Measurements from ENCODE around the gene C5orf15. TPM values are rescaled to one million over a fixed set of nuclear protein-coding genes. Genes with fewer than 3 reads are reported as not detected.

The C5orf15 gene
- total RNA-seq, 3 donors from 2014 or later (not counting 1 experiment from before 2014, with no cell fraction given): 15.2 to 19.9 (median 18.0) TPM

DNA sequence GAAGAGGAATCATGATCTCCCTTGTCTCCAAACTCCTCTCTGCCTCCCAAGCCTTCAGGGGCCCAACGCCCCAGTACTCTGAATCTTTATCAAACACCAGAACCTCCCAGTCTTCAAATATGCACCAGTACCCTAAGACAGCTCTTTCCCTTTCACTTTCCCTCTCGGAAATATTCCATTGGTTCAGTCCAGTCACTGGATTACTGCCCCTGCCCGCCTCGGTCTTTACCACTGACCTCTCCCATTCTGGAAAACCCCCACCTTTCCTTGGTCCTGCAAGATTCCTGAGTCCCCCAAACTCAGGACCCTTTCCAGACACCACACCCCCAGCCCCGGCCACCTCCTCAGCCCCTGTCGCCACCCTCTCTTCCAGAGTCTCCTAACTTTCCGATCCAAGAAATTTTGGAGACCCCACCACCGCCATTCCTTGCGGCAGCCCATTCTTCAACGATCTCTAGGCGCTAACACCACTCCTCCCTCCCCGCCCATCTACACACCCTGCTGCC lies 674 bp downstream of the C5orf15 start:
- intact Hi-C loops (cut with micrococcal nuclease): no loop called here
- peak overlapping the region; percentile 99 for H3K4me3 Mint-ChIP-seq
- ATAC-seq (peak; percentile 23 to 40 (median 37)), DNase-seq (peak in 1 of 2 donors; percentile 49)
- peaks cover 35 to 43% of the 10 kb centered on the region in 2 donors for H3K4me1 Mint-ChIP-seq
- Histone ChIP-seq H3K36me3 (ENCODE audit: control insufficient read depth, insufficient read depth, low read length) (peaks cover under 1% of the 10 kb centered on the region), H3K27me3 (ENCODE audit: control insufficient read depth, insufficient read depth, low read length) (no peaks in the 10 kb centered on the region), H3K27ac (ENCODE audit: low read length) (peak overlapping the region; percentile 88), H3K9me3 (ENCODE audit: control insufficient read depth, insufficient read depth, low read length) (no peaks in the 10 kb centered on the region), H3K4me3 (ENCODE audit: low read length) (peak overlapping the region; percentile 89), H3K4me1 (ENCODE audit: control insufficient read depth, insufficient read depth, low read length) (peaks cover 16% of the 10 kb centered on the region)
- no peaks in the 10 kb centered on the region for H3K9me3 Mint-ChIP-seq
- no peaks in the 10 kb centered on the region for H3K27me3 Mint-ChIP-seq (ENCODE audit: low read depth in 2 of 2)
- 5% methylated on average over 12 of the region's 12 CpGs for WGBS (ENCODE audit: insufficient coverage)
- TF ChIP-seq CTCF (IDR thresholded peaks at IDR 0.05): no peak
- no peaks in the 10 kb centered on the region for H3K36me3 Mint-ChIP-seq
- peak overlapping the region; percentile 99 for H3K27ac Mint-ChIP-seq

DNA sequence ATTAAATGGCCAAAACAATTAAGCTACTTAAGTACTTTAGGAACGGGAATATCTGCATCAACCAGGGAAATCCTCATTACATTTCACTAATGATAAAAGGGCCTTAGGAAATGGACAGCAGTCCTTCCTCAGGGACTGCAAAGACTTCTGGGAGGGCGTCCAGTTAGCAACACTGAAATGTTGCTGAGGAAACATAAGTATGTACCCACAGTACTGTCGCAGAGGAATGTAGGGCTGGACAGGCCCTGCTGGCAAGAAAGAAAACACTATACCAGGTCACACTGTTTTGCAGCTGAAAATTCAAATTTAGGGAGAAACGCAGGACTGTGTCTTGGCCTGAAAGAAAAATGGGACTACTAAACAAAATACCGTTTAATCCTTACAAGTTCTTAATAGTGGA lies 1.3 kb downstream of the C5orf15 start:
- no peak overlapping the region for H3K4me3 ChIP-seq (ENCODE audit: low read length)

DNA sequence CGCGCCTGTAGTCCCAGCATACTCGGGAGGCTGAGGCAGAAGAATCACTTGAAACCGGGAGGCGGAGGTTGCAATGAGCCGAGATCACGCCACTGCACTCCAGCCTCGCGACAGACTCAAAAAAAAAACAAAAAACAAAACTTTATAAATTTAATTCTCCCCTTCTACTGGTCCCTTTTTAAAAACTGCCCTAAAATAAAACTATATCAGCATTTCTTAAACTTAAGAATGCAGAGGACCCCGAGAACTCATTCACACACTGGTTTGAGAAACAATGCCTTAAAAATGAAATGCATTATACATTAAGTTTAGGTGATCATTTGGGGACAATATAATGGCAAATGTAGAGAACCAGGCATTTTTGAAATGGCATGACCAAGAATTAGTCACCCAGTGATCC lies 2.3 kb downstream of the C5orf15 start:
- Mint-ChIP-seq H3K27me3 (ENCODE audit: low read depth in 2 of 2) (no peaks in the 10 kb centered on the region), H3K4me3 (no peak overlapping the region), H3K27ac (no peak overlapping the region), H3K36me3 (no peaks in the 10 kb centered on the region), H3K9me3 (no peaks in the 10 kb centered on the region), H3K4me1 (peaks cover 39 to 49% of the 10 kb centered on the region in 2 donors)
- peaks cover 16% of the 10 kb centered on the region for H3K4me1 ChIP-seq (ENCODE audit: control insufficient read depth, insufficient read depth, low read length)
- no peaks in the 10 kb centered on the region for H3K9me3 ChIP-seq (ENCODE audit: control insufficient read depth, insufficient read depth, low read length)
- DNase-seq (no peak), ATAC-seq (no peak)
- no peak for TF ChIP-seq CTCF (IDR thresholded peaks at IDR 0.05)
- WGBS (ENCODE audit: insufficient coverage): 96% methylated on average over 9 of the region's 10 CpGs
- H3K36me3 ChIP-seq (ENCODE audit: control insufficient read depth, insufficient read depth, low read length): no peaks in the 10 kb centered on the region
- H3K27ac ChIP-seq (ENCODE audit: low read length): no peak overlapping the region
- intact Hi-C loops (cut with micrococcal nuclease): no loop called here
- no peak overlapping the region for H3K4me3 ChIP-seq (ENCODE audit: low read length)
- no peaks in the 10 kb centered on the region for H3K27me3 ChIP-seq (ENCODE audit: control insufficient read depth, insufficient read depth, low read length)

More for the DNA sequence above, 1.3 kb downstream of the C5orf15 start:
- no peak for TF ChIP-seq CTCF (IDR thresholded peaks at IDR 0.05)
- peaks cover 39 to 49% of the 10 kb centered on the region in 2 donors for H3K4me1 Mint-ChIP-seq
- H3K4me3 Mint-ChIP-seq: peak overlapping the region; percentile 99
- WGBS (ENCODE audit: insufficient coverage): 97% methylated on average over 4 of the region's 5 CpGs
- H3K27ac ChIP-seq (ENCODE audit: low read length): peak overlapping the region; percentile 88
- no peaks in the 10 kb centered on the region for H3K27me3 Mint-ChIP-seq (ENCODE audit: low read depth in 2 of 2)
- H3K9me3 ChIP-seq (ENCODE audit: control insufficient read depth, insufficient read depth, low read length): no peaks in the 10 kb centered on the region
- no peak for DNase-seq
- no peaks in the 10 kb centered on the region for H3K36me3 ChIP-seq (ENCODE audit: control insufficient read depth, insufficient read depth, low read length)
- no peaks in the 10 kb centered on the region for H3K9me3 Mint-ChIP-seq
- H3K36me3 Mint-ChIP-seq: no peaks in the 10 kb centered on the region
- H3K4me1 ChIP-seq (ENCODE audit: control insufficient read depth, insufficient read depth, low read length): peaks cover 16% of the 10 kb centered on the region
- H3K27me3 ChIP-seq (ENCODE audit: control insufficient read depth, insufficient read depth, low read length): no peaks in the 10 kb centered on the region
- ATAC-seq: no peak
- intact Hi-C loops (cut with micrococcal nuclease): no loop called here
- peak overlapping the region; percentile 99 for H3K27ac Mint-ChIP-seq

Measured in natural killer cell (primary cell).